Skeletal muscle satellite cell (primary cell): ENCODE data around the gene ZNF608.

Experiments
- H3K27me3 ChIP-seq: 2 replicates; pipeline ENCODE4 v1.7.0; 2013; ENCODE audit warnings: low read length; ENCODE audit not compliant: control insufficient read depth, insufficient read depth
- H3K36me3 ChIP-seq: 2 replicates; pipeline ENCODE4 v1.7.0; 2013; ENCODE audit warnings: mild to moderate bottlenecking, control low read depth, low read length; ENCODE audit not compliant: insufficient read depth
- H3K4me1 ChIP-seq: 2 replicates; pipeline ENCODE4 v1.7.0; 2013; ENCODE audit warnings: low read length; ENCODE audit not compliant: control insufficient read depth, insufficient read depth
- H3K4me2 ChIP-seq: 2 replicates; pipeline ENCODE4 v1.7.0; 2013; ENCODE audit warnings: mild to moderate bottlenecking, low read length
- H3K4me3 ChIP-seq: 2 replicates; pipeline ENCODE4 v1.7.0; 2013; ENCODE audit warnings: low read length
- H3K9ac ChIP-seq: 2 replicates; pipeline ENCODE4 v1.7.0; 2013; ENCODE audit warnings: mild to moderate bottlenecking, low read depth, low read length, moderate library complexity
- H3K9me3 ChIP-seq: replicated peaks from 2 replicates; pipeline ENCODE4 v1.7.0; 2013; ENCODE audit warnings: mild to moderate bottlenecking, control low read depth, low read length

Gene ZNF608

GRCh38 chr5:124724357-124725039 is 21.9 kb downstream of the ZNF608 start:
- Histone ChIP-seq H3K9me3 (no peaks in the 10 kb centered on the region), H3K4me1 (no peaks in the 10 kb centered on the region), H3K4me3 (no peak overlapping the region), H3K36me3 (no peaks in the 10 kb centered on the region), H3K4me2 (no peak overlapping the region), H3K27me3 (no peaks in the 10 kb centered on the region), H3K9ac (no peak overlapping the region)

GRCh38 chr5:124721229-124721735 is 25.2 kb downstream of the ZNF608 start:
- Histone ChIP-seq H3K4me2 (no peak overlapping the region), H3K4me3 (no peak overlapping the region), H3K36me3 (no peaks in the 10 kb centered on the region), H3K9ac (no peak overlapping the region), H3K9me3 (no peaks in the 10 kb centered on the region), H3K27me3 (no peaks in the 10 kb centered on the region), H3K4me1 (no peaks in the 10 kb centered on the region)

- H3K36me3 ChIP-seq, result no peaks in the 10 kb centered on the region
- no peak overlapping the region for H3K9ac ChIP-seq
- no peaks in the 10 kb centered on the region for H3K4me1 ChIP-seq
- no peak overlapping the region for H3K4me2 ChIP-seq
- H3K27me3 ChIP-seq, result no peaks in the 10 kb centered on the region
- no peaks in the 10 kb centered on the region for H3K9me3 ChIP-seq
- H3K4me3 ChIP-seq, result no peak overlapping the region
Observed at GRCh38 chr5:124720593-124720992, 25.8 kb downstream of the ZNF608 start.

- Histone ChIP-seq H3K36me3 (no peaks in the 10 kb centered on the region), H3K4me3 (no peak overlapping the region), H3K9me3 (no peaks in the 10 kb centered on the region), H3K4me2 (no peak overlapping the region), H3K9ac (no peak overlapping the region), H3K27me3 (no peaks in the 10 kb centered on the region), H3K4me1 (no peaks in the 10 kb centered on the region)
Observed at GRCh38 chr5:124719113-124719967, 27.1 kb downstream of the ZNF608 start.

- Histone ChIP-seq H3K4me1 (no peaks in the 10 kb centered on the region), H3K4me3 (no peak overlapping the region), H3K27me3 (no peaks in the 10 kb centered on the region), H3K9me3 (no peaks in the 10 kb centered on the region), H3K4me2 (no peak overlapping the region), H3K36me3 (no peaks in the 10 kb centered on the region), H3K9ac (no peak overlapping the region)
Observed at GRCh38 chr5:124718380-124718789, 28.1 kb downstream of the ZNF608 start.

- H3K9ac ChIP-seq, result no peak overlapping the region
- no peak overlapping the region for H3K4me2 ChIP-seq
- H3K4me1 ChIP-seq, result no peaks in the 10 kb centered on the region
- H3K36me3 ChIP-seq, result no peaks in the 10 kb centered on the region
- H3K4me3 ChIP-seq, result no peak overlapping the region
- H3K9me3 ChIP-seq, result no peaks in the 10 kb centered on the region
- no peaks in the 10 kb centered on the region for H3K27me3 ChIP-seq
Observed at GRCh38 chr5:124716169-124716568, 30.3 kb downstream of the ZNF608 start.

- Histone ChIP-seq H3K36me3 (no peaks in the 10 kb centered on the region), H3K9me3 (no peaks in the 10 kb centered on the region), H3K4me1 (no peaks in the 10 kb centered on the region), H3K9ac (no peak overlapping the region), H3K4me2 (no peak overlapping the region), H3K4me3 (no peak overlapping the region), H3K27me3 (no peaks in the 10 kb centered on the region)
Observed at GRCh38 chr5:124714910-124715309, 31.5 kb downstream of the ZNF608 start.

GRCh38 chr5:124713595-124713994 is 32.8 kb downstream of the ZNF608 start:
- no peaks in the 10 kb centered on the region for H3K36me3 ChIP-seq
- H3K4me3 ChIP-seq, result no peak overlapping the region
- no peaks in the 10 kb centered on the region for H3K27me3 ChIP-seq
- no peaks in the 10 kb centered on the region for H3K4me1 ChIP-seq
- no peak overlapping the region for H3K9ac ChIP-seq
- H3K4me2 ChIP-seq, result no peak overlapping the region
- no peaks in the 10 kb centered on the region for H3K9me3 ChIP-seq

GRCh38 chr5:124712731-124713305 is 33.6 kb downstream of the ZNF608 start:
- Histone ChIP-seq H3K9ac (no peak overlapping the region), H3K4me3 (no peak overlapping the region), H3K36me3 (no peaks in the 10 kb centered on the region), H3K4me1 (no peaks in the 10 kb centered on the region), H3K27me3 (no peaks in the 10 kb centered on the region), H3K9me3 (no peaks in the 10 kb centered on the region), H3K4me2 (no peak overlapping the region)

- peaks cover 7% of the 10 kb centered on the region for H3K4me1 ChIP-seq
Observed at GRCh38 chr5:124708086-124708485, 38.4 kb downstream of the ZNF608 start.

GRCh38 chr5:124707520-124707919 is 38.9 kb downstream of the ZNF608 start:
- no peak overlapping the region for H3K4me3 ChIP-seq
- H3K9me3 ChIP-seq, result no peaks in the 10 kb centered on the region
- peaks cover 7% of the 10 kb centered on the region for H3K4me1 ChIP-seq
- H3K27me3 ChIP-seq, result no peaks in the 10 kb centered on the region
- H3K9ac ChIP-seq, result no peak overlapping the region
- no peaks in the 10 kb centered on the region for H3K36me3 ChIP-seq
- no peak overlapping the region for H3K4me2 ChIP-seq

More at GRCh38 chr5:124708086-124708485, 38.4 kb downstream of the ZNF608 start:
- Histone ChIP-seq H3K9me3 (no peaks in the 10 kb centered on the region), H3K27me3 (no peaks in the 10 kb centered on the region), H3K4me2 (no peak overlapping the region), H3K9ac (no peak overlapping the region), H3K36me3 (no peaks in the 10 kb centered on the region), H3K4me3 (no peak overlapping the region)
